ENCODE measurements around the gene FGD3.

GRCh38 chr9:92976431-92976830, 29.1 kb downstream of the FGD3 start:
- TF ChIP-seq GATA3 (IDR thresholded peaks at IDR 0.05; ENCODE audit: low read depth, low read length) (no peak), GATA2 (IDR thresholded peaks at IDR 0.05; ENCODE audit: low read depth, low read length) (no peak)
